ENCODE results near the gene PLEKHA5.
"Not testable (repeated sequence)": the region's sequence is repeated elsewhere in the genome, so short reads cannot be mapped to it uniquely, and the experiment has no call there.

The PLEKHA5 gene
- total RNA-seq: 10.6 to 29.1 reads per million in 2 experiments

GRCh38 chr12:19129486-19130223, at the start of gene PLEKHA5:
TSS of gene PLEKHA5 (plus strand) at chr12:19129733. CDS start at chr12:19129800, 67 bp downstream.
- peak; percentile 16 for DNase-seq (ENCODE audit: low read depth)

- no peak for DNase-seq (ENCODE audit: low read depth)
Measured at GRCh38 chr12:19080918-19081317, 48.6 kb upstream of the PLEKHA5 start.

GRCh38 chr12:19082365-19082911, 47.1 kb upstream of the PLEKHA5 start:
- DNase-seq (ENCODE audit: low read depth): no peak

GRCh38 chr12:19084547-19084946, 45.0 kb upstream of the PLEKHA5 start:
- no peak for DNase-seq (ENCODE audit: low read depth)

- no peak for DNase-seq (ENCODE audit: low read depth)
Measured at GRCh38 chr12:19085090-19085489, 44.4 kb upstream of the PLEKHA5 start.

GRCh38 chr12:19088606-19089005, 40.9 kb upstream of the PLEKHA5 start:
- no peak for DNase-seq (ENCODE audit: low read depth)

- DNase-seq (ENCODE audit: low read depth): not testable (repeated sequence)
Measured at GRCh38 chr12:19092482-19092881, 37.1 kb upstream of the PLEKHA5 start.

GRCh38 chr12:19093218-19093617, 36.3 kb upstream of the PLEKHA5 start:
- DNase-seq (ENCODE audit: low read depth): no peak

- DNase-seq (ENCODE audit: low read depth): no peak
Measured at GRCh38 chr12:19095331-19095730, 34.2 kb upstream of the PLEKHA5 start.

GRCh38 chr12:19095756-19096480, 33.6 kb upstream of the PLEKHA5 start:
- DNase-seq (ENCODE audit: low read depth): no peak

- DNase-seq (ENCODE audit: low read depth): no peak
Measured at GRCh38 chr12:19105463-19105862, 24.1 kb upstream of the PLEKHA5 start.

- no peak for DNase-seq (ENCODE audit: low read depth)
Measured at GRCh38 chr12:19107750-19108149, 21.8 kb upstream of the PLEKHA5 start.

- no peak for DNase-seq (ENCODE audit: low read depth)
Measured at GRCh38 chr12:19110221-19110940, 19.2 kb upstream of the PLEKHA5 start.

- no peak for DNase-seq (ENCODE audit: low read depth)
Measured at GRCh38 chr12:19113464-19113863, 16.1 kb upstream of the PLEKHA5 start.

- no peak for DNase-seq (ENCODE audit: low read depth)
Measured at GRCh38 chr12:19115285-19115684, 14.2 kb upstream of the PLEKHA5 start.

- no peak for DNase-seq (ENCODE audit: low read depth)
Measured at GRCh38 chr12:19119440-19119839, 10.1 kb upstream of the PLEKHA5 start.

GRCh38 chr12:19120795-19121194, 8.7 kb upstream of the PLEKHA5 start:
- DNase-seq (ENCODE audit: low read depth): no peak

GRCh38 chr12:19121449-19122018, 8.0 kb upstream of the PLEKHA5 start:
- DNase-seq (ENCODE audit: low read depth): no peak

- DNase-seq (ENCODE audit: low read depth): no peak
Measured at GRCh38 chr12:19125325-19125724, 4.2 kb upstream of the PLEKHA5 start.

GRCh38 chr12:19127270-19127669, 2.3 kb upstream of the PLEKHA5 start:
- no peak for DNase-seq (ENCODE audit: low read depth)

- DNase-seq (ENCODE audit: low read depth): no peak
Measured at GRCh38 chr12:19128485-19128884, 1.0 kb upstream of the PLEKHA5 start.

- DNase-seq (ENCODE audit: low read depth): no peak
Measured at GRCh38 chr12:19129122-19129485, 429 bp upstream of the PLEKHA5 start.
